OCI-LY7 (cell line): ENCODE results near the gene AKAP8L. TPM values are rescaled to one million over a fixed set of nuclear protein-coding genes. Genes with fewer than 3 reads are reported as not detected.

Experiments
- BruUV-seq: library from RNA; stranded (reverse); fragments of 400-500 nt; replicated peaks from 2 replicates; lab custom pipeline; 2021; lab: Mats Ljungman, UMichigan
- CTCF ChIA-PET: fragments of 300-600 bp; sonication (Branson Sonifier 250); formaldehyde crosslinking; loops from one replicate; lab custom pipeline; 2022; ENCODE audit warnings: antibody characterized with exemption; ENCODE audit not compliant: unreplicated experiment; lab: Charles Lee
- POLR2A ChIA-PET: fragments of 300-600 bp; sonication (Branson Sonifier 250); formaldehyde crosslinking; loops from one replicate; lab custom pipeline; 2022; ENCODE audit warnings: antibody characterized with exemption; lab: Charles Lee
- DNase-seq: peaks from one replicate; pipeline ENCODE4 v3.0.0-alpha.2; 2015; ENCODE audit warnings: low spot score
- H2AFZ ChIP-seq: fragments of 200-600 bp; sonication (generic), shearing (Covaris generic); 2 replicates; pipeline ENCODE4 v1.6.1; 2014; ENCODE audit warnings: mild to moderate bottlenecking, antibody characterized with exemption, low read length, moderate library complexity
- H3K27ac ChIP-seq: fragments of 200-600 bp; sonication (generic); 2 replicates; pipeline ENCODE4 v1.5.1; 2014; ENCODE audit warnings: mixed run types, low read depth, mild to moderate bottlenecking, moderate library complexity, low read length, inconsistent platforms; ENCODE audit not compliant: poor library complexity, severe bottlenecking
- H3K36me3 ChIP-seq: fragments of 200-600 bp; sonication (generic); 2 replicates; pipeline ENCODE4 v1.6.1; 2014; ENCODE audit warnings: mild to moderate bottlenecking, antibody characterized with exemption, low read length, moderate library complexity, mixed read lengths; ENCODE audit not compliant: insufficient read depth
- H3K4me1 ChIP-seq: fragments of 200-600 bp; sonication (generic); 2 replicates; pipeline ENCODE4 v1.5.1; 2014; ENCODE audit warnings: mild to moderate bottlenecking, low read length; ENCODE audit not compliant: insufficient read depth, poor library complexity, severe bottlenecking
- H3K4me2 ChIP-seq: fragments of 200-600 bp; sonication (generic); 2 replicates; pipeline ENCODE4 v1.6.1; 2014; ENCODE audit warnings: mild to moderate bottlenecking, low read length
- H3K4me3 ChIP-seq: fragments of 200-600 bp; sonication (generic); 2 replicates; pipeline ENCODE4 v1.5.1; 2014; ENCODE audit warnings: mild to moderate bottlenecking, low read depth, low read length; ENCODE audit not compliant: poor library complexity, severe bottlenecking
- H3K79me2 ChIP-seq: fragments of 200-600 bp; sonication (generic); 2 replicates; pipeline ENCODE4 v1.6.1; 2016; ENCODE audit warnings: low read depth, mild to moderate bottlenecking, low read length, moderate library complexity, mixed read lengths; ENCODE audit not compliant: insufficient read depth
- H3K9me2 ChIP-seq: fragments of 200-600 bp; sonication (generic); 2 replicates; pipeline ENCODE4 v1.6.1; 2016; ENCODE audit warnings: mild to moderate bottlenecking, low read length, mixed read lengths; ENCODE audit not compliant: insufficient read depth
- H3K9me3 ChIP-seq: fragments of 200-600 bp; sonication (generic); 2 replicates; pipeline ENCODE4 v1.6.1; 2014; ENCODE audit warnings: mild to moderate bottlenecking, mixed run types, low read length, mixed read lengths
- H4K20me1 ChIP-seq: fragments of 200-600 bp; sonication (generic); 2 replicates; pipeline ENCODE4 v1.6.1; 2014; ENCODE audit warnings: mild to moderate bottlenecking, antibody characterized with exemption, low read length, moderate library complexity, mixed read lengths; ENCODE audit not compliant: insufficient read depth
- EZH2phosphoT487 ChIP-seq: fragments of 200-600 bp; sonication (generic); IDR thresholded peaks from 2 replicates; pipeline ENCODE4 v1.6.1; 2018; ENCODE audit warnings: low read depth, borderline replicate concordance, mild to moderate bottlenecking, mixed run types, antibody characterized with exemption, low read length, moderate library complexity, mixed read lengths
- intact Hi-C: fragments of 100-400 bp; cut with micrococcal nuclease; formaldehyde crosslinking; loops from one replicate; pipeline ENCODE4 v1.10.0; 2022; ENCODE audit not compliant: unreplicated experiment
- total RNA-seq, 2 experiments: library from RNA; depleted of rRNA in 1 of 2; stranded (reverse); fragments of >200 nt in 1 of 2; shearing (Covaris generic) in 1 of 2; gene quantifications; 2 replicates each; pipeline ENCODE4 v1.2.3, GENCODE V29; 2014 to 2022
- TF ChIP-seq, protein P1 (sequence below): fragments of 200-600 bp; sonication (generic); conservative IDR thresholded peaks from 2 replicates; pipeline ENCODE4 v1.5.1; 2014; ENCODE audit warnings: mild to moderate bottlenecking, antibody characterized with exemption, low read length, moderate library complexity, mixed read lengths

AKAP8L gene
- total RNA-seq, 2 experiments from 2014 or later, result 119 to 124 TPM

- intact Hi-C loops, result no loop called here
- no TSS peak for BruUV-seq
- DNase-seq, result no peak
- H3K4me3 ChIP-seq, result no peak overlapping the region
- H3K9me2 ChIP-seq, result no peaks in the 10 kb centered on the region
- H3K27ac ChIP-seq, result no peak overlapping the region
- H3K9me3 ChIP-seq, result no peaks in the 10 kb centered on the region
- peaks cover 51% of the 10 kb centered on the region for H3K36me3 ChIP-seq
- H3K79me2 ChIP-seq, result peaks cover 25% of the 10 kb centered on the region
- TF ChIP-seq, protein P1, sequence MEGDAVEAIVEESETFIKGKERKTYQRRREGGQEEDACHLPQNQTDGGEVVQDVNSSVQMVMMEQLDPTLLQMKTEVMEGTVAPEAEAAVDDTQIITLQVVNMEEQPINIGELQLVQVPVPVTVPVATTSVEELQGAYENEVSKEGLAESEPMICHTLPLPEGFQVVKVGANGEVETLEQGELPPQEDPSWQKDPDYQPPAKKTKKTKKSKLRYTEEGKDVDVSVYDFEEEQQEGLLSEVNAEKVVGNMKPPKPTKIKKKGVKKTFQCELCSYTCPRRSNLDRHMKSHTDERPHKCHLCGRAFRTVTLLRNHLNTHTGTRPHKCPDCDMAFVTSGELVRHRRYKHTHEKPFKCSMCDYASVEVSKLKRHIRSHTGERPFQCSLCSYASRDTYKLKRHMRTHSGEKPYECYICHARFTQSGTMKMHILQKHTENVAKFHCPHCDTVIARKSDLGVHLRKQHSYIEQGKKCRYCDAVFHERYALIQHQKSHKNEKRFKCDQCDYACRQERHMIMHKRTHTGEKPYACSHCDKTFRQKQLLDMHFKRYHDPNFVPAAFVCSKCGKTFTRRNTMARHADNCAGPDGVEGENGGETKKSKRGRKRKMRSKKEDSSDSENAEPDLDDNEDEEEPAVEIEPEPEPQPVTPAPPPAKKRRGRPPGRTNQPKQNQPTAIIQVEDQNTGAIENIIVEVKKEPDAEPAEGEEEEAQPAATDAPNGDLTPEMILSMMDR, result no peak
- TF ChIP-seq EZH2phosphoT487, result no peak
- POLR2A ChIA-PET, result no interaction called here
- no peak overlapping the region for H2AFZ ChIP-seq
- CTCF ChIA-PET, result no interaction called here
- H3K4me2 ChIP-seq, result no peak overlapping the region
- H4K20me1 ChIP-seq, result peaks cover 13% of the 10 kb centered on the region; the same call in 1 of the 2 replicates
- H3K4me1 ChIP-seq, result peaks cover 22% of the 10 kb centered on the region
These were observed 2.4 kb upstream of the AKAP8L start for GRCh38 chr19:15421136-15421695.

GRCh38 chr19:15419413-15420025 lies 731 bp upstream of the AKAP8L start:
- H3K9me2 ChIP-seq, result no peaks in the 10 kb centered on the region
- DNase-seq, result no peak
- peaks cover 13% of the 10 kb centered on the region; the same call in 1 of the 2 replicates for H4K20me1 ChIP-seq
- no peaks in the 10 kb centered on the region for H3K9me3 ChIP-seq
- BruUV-seq, result no TSS peak
- no peak overlapping the region; the same call in 1 of the 2 replicates for H2AFZ ChIP-seq
- ChIA-PET CTCF (interaction anchor here (0.6 to 2.1 kb wide), 6 partner anchors 13 to 293 kb away, joined by 3 to 11 read pairs (median 5); no protein-coding TSS in a partner anchor), POLR2A (interaction anchor here (0.7 to 2.2 kb wide), 9 partner anchors 12 to 136 kb away, joined by 3 to 12 read pairs (median 4); partner anchors contain the start of gene AKAP8)
- intact Hi-C loops, result loop anchor here (1.0 to 5.0 kb wide), 4 partner anchors 41 to 137 kb away; partner anchors contain the start of genes AKAP8, BRD4 and RASAL3
- peak overlapping the region; percentile 61; the same call in 1 of the 2 replicates for H3K4me2 ChIP-seq
- H3K36me3 ChIP-seq, result peaks cover 51% of the 10 kb centered on the region
- H3K27ac ChIP-seq, result no peak overlapping the region
- no peak for TF ChIP-seq EZH2phosphoT487
- TF ChIP-seq, protein P1, result peak; percentile 24; the same call in 1 of the 2 replicates
- peaks cover 22% of the 10 kb centered on the region for H3K4me1 ChIP-seq
- H3K4me3 ChIP-seq, result no peak overlapping the region
- H3K79me2 ChIP-seq, result peaks cover 40% of the 10 kb centered on the region
